PC-9 (cell line): ENCODE results near the gene PAK6.

ENCODE experiments used
- EZH2 ChIP-seq: fragments of 200-600 bp; sonication (generic); IDR thresholded peaks from 2 replicates; pipeline ENCODE4 v1.8.0; 2017; ENCODE audit warnings: antibody characterized with exemption, low read depth
- TF ChIP-seq, protein P1 (sequence below): fragments of 200-600 bp; sonication (generic); conservative IDR thresholded peaks from 2 replicates; pipeline ENCODE4 v1.6.1; 2017; ENCODE audit warnings: mixed run types, antibody characterized with exemption, mild to moderate bottlenecking, moderate library complexity

DNA sequence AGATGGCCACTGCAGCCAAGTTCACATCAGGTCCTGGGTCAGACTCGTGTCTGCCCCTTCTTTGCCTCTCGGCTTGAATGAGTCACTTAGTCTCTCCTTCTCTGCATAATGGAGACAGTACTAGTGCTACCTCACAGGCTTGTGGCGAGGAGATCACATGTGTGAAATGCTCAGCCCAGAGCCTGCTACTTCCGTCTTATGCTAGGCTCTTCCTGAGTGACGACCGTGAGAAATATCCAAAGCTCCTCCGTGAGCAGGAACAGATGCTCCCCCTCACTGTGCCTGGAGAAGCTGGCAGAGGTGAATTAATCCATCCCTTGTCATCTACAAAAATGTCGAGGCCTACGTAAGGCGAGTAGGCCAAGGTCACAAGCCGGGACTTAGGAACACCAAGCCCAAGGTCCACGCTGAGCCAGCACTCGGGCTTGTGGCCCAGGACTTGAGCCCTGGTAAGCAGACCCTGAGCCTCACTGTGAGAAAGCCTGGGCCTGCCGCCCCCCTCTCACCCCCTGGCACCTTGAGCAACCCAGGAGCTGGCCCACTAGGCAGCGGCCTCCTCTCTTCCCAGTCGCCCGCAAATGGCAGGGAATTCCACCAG, 17.9 kb downstream of the PAK6 start:
- TF ChIP-seq, protein P1, sequence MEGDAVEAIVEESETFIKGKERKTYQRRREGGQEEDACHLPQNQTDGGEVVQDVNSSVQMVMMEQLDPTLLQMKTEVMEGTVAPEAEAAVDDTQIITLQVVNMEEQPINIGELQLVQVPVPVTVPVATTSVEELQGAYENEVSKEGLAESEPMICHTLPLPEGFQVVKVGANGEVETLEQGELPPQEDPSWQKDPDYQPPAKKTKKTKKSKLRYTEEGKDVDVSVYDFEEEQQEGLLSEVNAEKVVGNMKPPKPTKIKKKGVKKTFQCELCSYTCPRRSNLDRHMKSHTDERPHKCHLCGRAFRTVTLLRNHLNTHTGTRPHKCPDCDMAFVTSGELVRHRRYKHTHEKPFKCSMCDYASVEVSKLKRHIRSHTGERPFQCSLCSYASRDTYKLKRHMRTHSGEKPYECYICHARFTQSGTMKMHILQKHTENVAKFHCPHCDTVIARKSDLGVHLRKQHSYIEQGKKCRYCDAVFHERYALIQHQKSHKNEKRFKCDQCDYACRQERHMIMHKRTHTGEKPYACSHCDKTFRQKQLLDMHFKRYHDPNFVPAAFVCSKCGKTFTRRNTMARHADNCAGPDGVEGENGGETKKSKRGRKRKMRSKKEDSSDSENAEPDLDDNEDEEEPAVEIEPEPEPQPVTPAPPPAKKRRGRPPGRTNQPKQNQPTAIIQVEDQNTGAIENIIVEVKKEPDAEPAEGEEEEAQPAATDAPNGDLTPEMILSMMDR: no peak
- no peak for TF ChIP-seq EZH2
